ENCODE results near the gene GLCE.

GLCE gene

DNA sequence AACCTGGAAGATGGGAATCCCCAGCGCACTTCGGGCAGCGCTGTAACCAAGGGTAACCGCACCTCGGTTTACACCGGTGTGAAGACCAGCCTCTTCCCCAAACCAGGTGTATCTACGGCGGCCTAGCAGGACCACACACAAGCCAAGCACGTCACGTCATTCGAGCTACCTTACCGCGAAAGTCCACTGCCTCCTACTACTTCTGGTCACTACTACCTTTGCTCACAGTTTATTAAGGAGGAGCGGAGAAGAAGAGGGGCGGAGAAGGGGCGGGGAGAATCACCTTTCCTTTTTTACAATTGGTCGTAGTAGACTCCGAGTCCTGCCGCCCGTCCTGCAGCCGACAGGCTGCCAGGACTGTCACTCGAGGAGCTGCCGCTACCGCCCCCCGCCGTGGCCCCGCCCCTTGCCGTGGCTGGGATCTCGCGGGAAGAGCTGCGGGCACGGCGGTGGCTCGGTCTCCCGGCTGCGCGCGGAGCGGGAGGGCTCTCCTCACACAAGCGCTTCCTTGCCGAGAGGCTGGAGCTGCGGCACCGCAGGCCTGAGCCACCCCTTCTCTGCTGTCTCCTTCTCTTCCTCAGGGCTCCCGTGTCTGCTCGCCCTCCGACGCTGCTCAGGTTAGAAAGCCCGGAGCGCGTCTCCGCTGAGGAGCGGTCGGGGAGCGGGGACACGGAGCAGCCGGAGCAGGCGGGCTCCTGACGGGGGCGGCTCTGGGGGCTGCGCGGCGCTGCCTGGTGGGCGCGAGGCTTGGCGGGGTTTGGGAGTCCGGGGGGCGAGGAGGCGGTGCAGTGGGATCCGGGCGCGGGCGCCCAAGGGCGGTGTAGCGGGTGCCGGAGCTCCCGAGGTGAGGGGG is at the start of gene GLCE:
TSS of gene GLCE (plus strand) at position 495 of the 853 bp plus-strand sequence. CDS start 95,172 bp downstream, outside the sequence.
- H3K27me3 ChIP-seq (replicated peaks; ENCODE audit: control insufficient read depth, insufficient read depth, low read length), result no peaks in the 10 kb centered on the region; the same call in 1 of the 2 replicates
- TF ChIP-seq, protein P1, sequence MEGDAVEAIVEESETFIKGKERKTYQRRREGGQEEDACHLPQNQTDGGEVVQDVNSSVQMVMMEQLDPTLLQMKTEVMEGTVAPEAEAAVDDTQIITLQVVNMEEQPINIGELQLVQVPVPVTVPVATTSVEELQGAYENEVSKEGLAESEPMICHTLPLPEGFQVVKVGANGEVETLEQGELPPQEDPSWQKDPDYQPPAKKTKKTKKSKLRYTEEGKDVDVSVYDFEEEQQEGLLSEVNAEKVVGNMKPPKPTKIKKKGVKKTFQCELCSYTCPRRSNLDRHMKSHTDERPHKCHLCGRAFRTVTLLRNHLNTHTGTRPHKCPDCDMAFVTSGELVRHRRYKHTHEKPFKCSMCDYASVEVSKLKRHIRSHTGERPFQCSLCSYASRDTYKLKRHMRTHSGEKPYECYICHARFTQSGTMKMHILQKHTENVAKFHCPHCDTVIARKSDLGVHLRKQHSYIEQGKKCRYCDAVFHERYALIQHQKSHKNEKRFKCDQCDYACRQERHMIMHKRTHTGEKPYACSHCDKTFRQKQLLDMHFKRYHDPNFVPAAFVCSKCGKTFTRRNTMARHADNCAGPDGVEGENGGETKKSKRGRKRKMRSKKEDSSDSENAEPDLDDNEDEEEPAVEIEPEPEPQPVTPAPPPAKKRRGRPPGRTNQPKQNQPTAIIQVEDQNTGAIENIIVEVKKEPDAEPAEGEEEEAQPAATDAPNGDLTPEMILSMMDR (IDR thresholded peaks at IDR 0.05; ENCODE audit: insufficient read depth, low read length, poor library complexity, severe bottlenecking), result no peak
- no peaks in the 10 kb centered on the region for H3K36me3 ChIP-seq (ENCODE audit: control insufficient read depth, insufficient read depth, low read length)
- peak within 1 kb of the TSS; percentile 75 for H3K4me3 ChIP-seq (replicated peaks; ENCODE audit: low read depth, low read length)
- peak; percentile 96 for DNase-seq (ENCODE audit: extremely low read depth, insufficient read length)

DNA sequence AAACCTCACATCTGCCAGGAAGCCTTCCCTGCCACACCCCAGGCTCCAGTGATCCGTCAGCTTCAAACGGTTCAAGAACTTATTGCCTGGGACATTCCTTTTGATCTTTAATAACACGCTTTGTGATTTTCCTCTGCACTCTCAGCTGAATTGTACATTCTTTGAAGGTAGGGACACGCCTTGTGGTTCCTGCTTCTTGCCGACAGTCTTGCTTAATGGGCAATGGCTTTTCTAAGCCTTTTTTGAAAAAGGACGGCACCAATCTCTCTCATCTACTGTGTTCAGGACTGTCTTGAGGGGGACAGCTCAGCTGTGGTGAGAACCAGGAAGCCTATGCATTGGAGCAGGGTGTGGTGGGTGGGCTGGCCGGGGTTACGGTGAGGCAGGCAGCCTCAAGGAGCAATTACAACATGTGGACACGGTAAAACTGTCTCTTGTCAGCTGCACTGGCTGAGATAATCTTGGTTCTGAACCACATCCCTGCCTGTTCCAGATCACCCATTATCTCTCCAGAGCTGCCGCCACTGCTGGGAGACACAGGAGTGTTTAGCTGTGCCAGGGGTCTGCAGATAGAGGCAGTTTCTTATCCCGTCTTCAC is 46.0 kb upstream of the GLCE start:
- H3K36me3 ChIP-seq (ENCODE audit: control insufficient read depth, insufficient read depth, low read length), result no peaks in the 10 kb centered on the region
- H3K4me3 ChIP-seq (replicated peaks; ENCODE audit: low read depth, low read length), result no peak overlapping the region
- DNase-seq (ENCODE audit: extremely low read depth, insufficient read length), result no peak
- H3K27me3 ChIP-seq (replicated peaks; ENCODE audit: control insufficient read depth, insufficient read depth, low read length), result no peaks in the 10 kb centered on the region; the same call in 1 of the 2 replicates
- TF ChIP-seq, protein P1 (IDR thresholded peaks at IDR 0.05; ENCODE audit: insufficient read depth, low read length, poor library complexity, severe bottlenecking), result no peak

DNA sequence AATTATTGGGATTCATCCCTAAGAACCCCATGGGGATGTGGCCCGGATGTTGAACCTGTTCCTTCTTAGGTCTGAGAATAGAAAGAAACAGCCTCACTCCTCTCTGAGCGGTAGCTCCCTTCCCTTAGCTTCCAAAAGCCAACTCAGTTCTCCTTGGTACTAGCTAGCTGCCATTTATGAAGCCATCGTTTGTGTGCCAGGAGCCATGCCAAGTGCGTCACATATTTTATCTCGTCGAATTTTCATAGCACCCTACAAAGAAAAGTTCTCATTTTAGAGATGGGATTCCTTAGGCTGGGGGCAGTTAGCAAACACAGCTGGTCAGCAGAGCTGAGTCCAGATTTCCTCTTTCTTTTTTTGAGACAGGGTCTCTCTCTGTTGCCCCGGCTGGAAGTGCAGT is 45.4 kb upstream of the GLCE start:
- H3K27me3 ChIP-seq (replicated peaks; ENCODE audit: control insufficient read depth, insufficient read depth, low read length), result no peaks in the 10 kb centered on the region; the same call in 1 of the 2 replicates
- no peaks in the 10 kb centered on the region for H3K36me3 ChIP-seq (ENCODE audit: control insufficient read depth, insufficient read depth, low read length)
- TF ChIP-seq, protein P1 (IDR thresholded peaks at IDR 0.05; ENCODE audit: insufficient read depth, low read length, poor library complexity, severe bottlenecking), result no peak
- DNase-seq (ENCODE audit: extremely low read depth, insufficient read length), result no peak
- no peak overlapping the region for H3K4me3 ChIP-seq (replicated peaks; ENCODE audit: low read depth, low read length)

DNA sequence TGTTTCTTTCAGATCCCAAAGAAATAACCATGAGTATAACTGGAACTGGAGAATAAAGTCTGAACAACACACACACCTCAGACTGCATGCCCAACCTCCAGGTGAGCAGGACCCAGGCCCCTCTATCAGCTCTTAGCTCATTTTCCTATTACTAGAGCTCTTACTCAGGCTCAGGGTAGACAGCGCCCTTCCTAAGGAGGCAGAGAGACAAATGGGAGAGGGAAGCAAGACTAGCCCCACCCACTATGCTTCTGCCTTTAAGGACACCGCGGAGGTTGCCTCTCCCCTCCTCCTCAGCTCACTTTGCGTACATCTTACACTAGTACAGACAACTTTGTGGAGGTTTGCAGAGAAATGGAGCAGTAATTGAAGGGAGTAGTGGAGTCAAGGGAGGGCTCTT is 44.0 kb upstream of the GLCE start:
- H3K27me3 ChIP-seq (replicated peaks; ENCODE audit: control insufficient read depth, insufficient read depth, low read length), result no peaks in the 10 kb centered on the region; the same call in 1 of the 2 replicates
- TF ChIP-seq, protein P1 (IDR thresholded peaks at IDR 0.05; ENCODE audit: insufficient read depth, low read length, poor library complexity, severe bottlenecking), result no peak
- no peak for DNase-seq (ENCODE audit: extremely low read depth, insufficient read length)

DNA sequence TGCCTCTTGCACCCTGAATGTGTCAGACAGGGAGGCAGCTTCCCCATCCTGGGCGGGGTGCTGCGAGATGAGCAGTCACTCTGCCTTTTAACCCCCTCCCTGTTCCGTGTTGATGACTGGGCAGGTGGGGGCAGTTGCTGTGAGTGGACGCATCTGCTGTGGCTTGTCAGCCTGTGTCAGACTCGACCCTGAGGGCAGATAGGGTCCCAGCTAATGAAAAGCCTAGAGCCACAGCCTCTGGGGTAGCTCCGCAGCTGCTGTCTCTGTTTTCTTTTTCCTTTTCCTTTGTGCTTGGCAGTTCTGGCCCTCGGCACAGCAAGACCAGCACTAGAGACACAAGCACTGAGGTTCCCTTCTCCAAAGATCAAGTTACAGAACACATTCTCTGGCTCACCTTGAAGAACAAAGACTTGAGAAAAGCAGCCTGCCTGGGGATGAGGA is 43.0 kb upstream of the GLCE start:
- TF ChIP-seq, protein P1 (IDR thresholded peaks at IDR 0.05; ENCODE audit: insufficient read depth, low read length, poor library complexity, severe bottlenecking), result no peak
- no peaks in the 10 kb centered on the region; the same call in 1 of the 2 replicates for H3K27me3 ChIP-seq (replicated peaks; ENCODE audit: control insufficient read depth, insufficient read depth, low read length)
- DNase-seq (ENCODE audit: extremely low read depth, insufficient read length), result no peak
- H3K36me3 ChIP-seq (ENCODE audit: control insufficient read depth, insufficient read depth, low read length), result no peaks in the 10 kb centered on the region
- H3K4me3 ChIP-seq (replicated peaks; ENCODE audit: low read depth, low read length), result no peak overlapping the region

More for the DNA sequence above, 44.0 kb upstream of the GLCE start:
- no peak overlapping the region for H3K4me3 ChIP-seq (replicated peaks; ENCODE audit: low read depth, low read length)
- no peaks in the 10 kb centered on the region for H3K36me3 ChIP-seq (ENCODE audit: control insufficient read depth, insufficient read depth, low read length)
